Inferior parietal cortex (tissue), 1 donor: ENCODE data around the gene PTPRG.

Experiments used
- DNase-seq: peaks from one replicate; pipeline ENCODE4 v3.0.0-alpha.2; 2016; ENCODE audit errors: extremely low spot score

Gene PTPRG

GRCh38 chr3:61562721-61563312 lies 1.4 kb downstream of the PTPRG start:
- no peak for DNase-seq

- DNase-seq, result peak; percentile 20
Measured at GRCh38 chr3:61563313-61564271, 2.2 kb downstream of the PTPRG start.

GRCh38 chr3:61564395-61565059 lies 3.2 kb downstream of the PTPRG start:
- DNase-seq, result peak; percentile 57

GRCh38 chr3:61565569-61565968 lies 4.2 kb downstream of the PTPRG start:
- DNase-seq, result peak; percentile 15

GRCh38 chr3:61568127-61568526 lies 6.8 kb downstream of the PTPRG start:
- DNase-seq, result no peak

GRCh38 chr3:61569856-61570580 lies 8.6 kb downstream of the PTPRG start:
- peak; percentile 26 for DNase-seq

- DNase-seq, result no peak
Measured at GRCh38 chr3:61570813-61571212, 9.4 kb downstream of the PTPRG start.

- DNase-seq, result no peak
Measured at GRCh38 chr3:61571516-61572336, 10.4 kb downstream of the PTPRG start.

- no peak for DNase-seq
Measured at GRCh38 chr3:61572879-61573278, 11.5 kb downstream of the PTPRG start.

- no peak for DNase-seq
Measured at GRCh38 chr3:61573441-61573840, 12.1 kb downstream of the PTPRG start.

GRCh38 chr3:61574854-61575253 lies 13.5 kb downstream of the PTPRG start:
- no peak for DNase-seq

GRCh38 chr3:61575893-61576292 lies 14.5 kb downstream of the PTPRG start:
- DNase-seq, result no peak

- no peak for DNase-seq
Measured at GRCh38 chr3:61577760-61578159, 16.4 kb downstream of the PTPRG start.

GRCh38 chr3:61578667-61579367 lies 17.4 kb downstream of the PTPRG start:
- DNase-seq, result no peak

GRCh38 chr3:61579685-61580084 lies 18.3 kb downstream of the PTPRG start:
- DNase-seq, result no peak

- no peak for DNase-seq
Measured at GRCh38 chr3:61580982-61581643, 19.7 kb downstream of the PTPRG start.

GRCh38 chr3:61582287-61582686 lies 20.9 kb downstream of the PTPRG start:
- no peak for DNase-seq

GRCh38 chr3:61582846-61583245 lies 21.5 kb downstream of the PTPRG start:
- DNase-seq, result no peak

GRCh38 chr3:61583890-61584875 lies 22.8 kb downstream of the PTPRG start:
- no peak for DNase-seq
